Measurements from ENCODE around the gene ZNF462.

GRCh38 chr9:107044872-107045271 lies 181.9 kb downstream of the ZNF462 start:
- TF ChIP-seq CTCF (IDR thresholded peaks at IDR 0.05 in 4 of 5, conservative IDR thresholded peaks at IDR 0.05 in 1 of 5) (peak in 2 of 5 experiments; percentile 19 to 25), POLR2A (IDR thresholded peaks at IDR 0.05) (no peak)

All from gastrocnemius medialis (tissue), 4 donors.